HEK293 (cell line): ENCODE measurements around the gene BTBD6.

Source experiments
- CTCF ChIA-PET: fragments of 350-600 bp; formaldehyde crosslinking; extraction: SDS; loops from one replicate; lab custom pipeline; 2021; ENCODE audit warnings: antibody characterized with exemption; lab: Yijun Ruan, JAX
- POLR2A ChIA-PET: fragments of 300-600 bp; formaldehyde crosslinking; extraction: SDS; loops from one replicate; lab custom pipeline; 2020; ENCODE audit warnings: antibody characterized with exemption, inconsistent platforms; lab: Yijun Ruan, JAX
- H3K27ac ChIP-seq: fragments of 200-500 bp; sonication (Bioruptor generic); 2 replicates; pipeline ENCODE4 v1.5.1; 2014; ENCODE audit warnings: low read depth, low read length, control low read depth, inconsistent platforms; ENCODE audit errors: extremely low read depth
- H3K36me3 ChIP-seq, 2 experiments: fragments of 200-500 bp in 1 of 2; sonication (Bioruptor generic) in 1 of 2; 1 replicate in 1 of 2; 2 replicates in 1 of 2; pipeline ENCODE4 v1.5.1; 2014 to 2017; ENCODE audit warnings: inconsistent platforms in 2 of 2, low read length in 2 of 2; ENCODE audit not compliant: control insufficient read depth in 2 of 2, insufficient read depth in 1 of 2
- H3K4me1 ChIP-seq: fragments of 200-500 bp; sonication (Bioruptor generic); 2 replicates; pipeline ENCODE4 v1.5.1; 2014; ENCODE audit warnings: mild to moderate bottlenecking, low read length, inconsistent platforms; ENCODE audit not compliant: control insufficient read depth, insufficient read depth
- H3K4me3 ChIP-seq: 2 replicates; pipeline ENCODE4 v1.5.1; 2011; ENCODE audit warnings: low read depth, mild to moderate bottlenecking, control low read depth, low read length, moderate library complexity
- H3K9me3 ChIP-seq: fragments of 200-500 bp; sonication (Bioruptor generic); 2 replicates; pipeline ENCODE4 v1.5.1; 2014; ENCODE audit warnings: low read depth, low read length, inconsistent platforms; ENCODE audit not compliant: control insufficient read depth, insufficient read depth
- CTCF ChIP-seq: fragments of 450-650 bp; formaldehyde crosslinking; IDR thresholded peaks from 2 replicates; pipeline ENCODE4 v1.5.1; 2016; ENCODE audit warnings: missing biosample characterization, missing genetic modification characterization
- GLI4 ChIP-seq: fragments of 450-650 bp; formaldehyde crosslinking; IDR thresholded peaks from 2 replicates; pipeline ENCODE4 v1.5.1; 2016; ENCODE audit warnings: missing biosample characterization, missing genetic modification characterization
- GLIS2 ChIP-seq: fragments of 450-650 bp; formaldehyde crosslinking; IDR thresholded peaks from 2 replicates; pipeline ENCODE4 v1.5.1; 2016; ENCODE audit warnings: missing biosample characterization, missing genetic modification characterization
- IKZF3 ChIP-seq: fragments of 450-650 bp; IDR thresholded peaks from 2 replicates; pipeline ENCODE4 v1.5.0; 2018; ENCODE audit warnings: missing biosample characterization, mild to moderate bottlenecking, missing genetic modification characterization, moderate library complexity
- INSM2 ChIP-seq: fragments of 450-650 bp; formaldehyde crosslinking; IDR thresholded peaks from 2 replicates; pipeline ENCODE4 v1.5.1; 2016; ENCODE audit warnings: missing biosample characterization, missing genetic modification characterization
- KLF10 ChIP-seq: fragments of 450-650 bp; IDR thresholded peaks from 2 replicates; pipeline ENCODE4 v1.5.1; 2018; ENCODE audit warnings: missing biosample characterization, mild to moderate bottlenecking, missing genetic modification characterization
- KLF16 ChIP-seq: fragments of 450-650 bp; formaldehyde crosslinking; IDR thresholded peaks from 2 replicates; pipeline ENCODE4 v1.5.1; 2017; ENCODE audit warnings: missing biosample characterization, missing genetic modification characterization
- PRDM1 ChIP-seq: fragments of 450-650 bp; formaldehyde crosslinking; IDR thresholded peaks from 2 replicates; pipeline ENCODE4; 2016; ENCODE audit warnings: missing biosample characterization, missing genetic modification characterization
- RBAK ChIP-seq: fragments of 450-650 bp; formaldehyde crosslinking; IDR thresholded peaks from 2 replicates; pipeline ENCODE4 v1.5.1; 2016; ENCODE audit warnings: missing biosample characterization, missing genetic modification characterization
- SCRT2 ChIP-seq: fragments of 450-650 bp; formaldehyde crosslinking; IDR thresholded peaks from 2 replicates; pipeline ENCODE4 v1.5.1; 2016; ENCODE audit warnings: missing biosample characterization, missing genetic modification characterization
- TCF7L2 ChIP-seq: IDR thresholded peaks from 2 replicates; pipeline ENCODE4 v1.6.1; 2011; ENCODE audit warnings: low read depth, mild to moderate bottlenecking, inconsistent platforms, low read length, moderate library complexity, borderline replicate concordance
- WT1 ChIP-seq: fragments of 450-650 bp; formaldehyde crosslinking; IDR thresholded peaks from 2 replicates; pipeline ENCODE4 v1.5.1; 2016; ENCODE audit warnings: missing biosample characterization, missing genetic modification characterization
- ZBTB48 ChIP-seq: fragments of 450-650 bp; formaldehyde crosslinking; IDR thresholded peaks from 2 replicates; pipeline ENCODE4 v1.5.1; 2016; ENCODE audit warnings: missing biosample characterization, missing genetic modification characterization
- ZNF10 ChIP-seq: fragments of 450-650 bp; formaldehyde crosslinking; IDR thresholded peaks from 2 replicates; pipeline ENCODE4 v1.5.1; 2017; ENCODE audit warnings: missing biosample characterization, missing genetic modification characterization
- ZNF112 ChIP-seq: fragments of 450-650 bp; formaldehyde crosslinking; IDR thresholded peaks from 2 replicates; pipeline ENCODE4 v1.5.0; 2017; ENCODE audit warnings: missing biosample characterization, missing genetic modification characterization
- ZNF155 ChIP-seq: fragments of 450-650 bp; formaldehyde crosslinking; IDR thresholded peaks from 2 replicates; pipeline ENCODE4 v1.5.1; 2016; ENCODE audit warnings: missing biosample characterization, missing genetic modification characterization
- ZNF16 ChIP-seq: fragments of 450-650 bp; formaldehyde crosslinking; IDR thresholded peaks from 2 replicates; pipeline ENCODE4 v1.5.1; 2016; ENCODE audit warnings: low read depth, missing biosample characterization, missing genetic modification characterization
- ZNF174 ChIP-seq: fragments of 450-650 bp; formaldehyde crosslinking; IDR thresholded peaks from 2 replicates; pipeline ENCODE4 v1.5.0; 2017; ENCODE audit warnings: missing biosample characterization, mild to moderate bottlenecking, missing genetic modification characterization
- ZNF324 ChIP-seq: fragments of 450-650 bp; formaldehyde crosslinking; IDR thresholded peaks from 2 replicates; pipeline ENCODE4 v1.5.1; 2016; ENCODE audit warnings: missing biosample characterization, missing genetic modification characterization
- ZNF354C ChIP-seq: fragments of 450-650 bp; formaldehyde crosslinking; IDR thresholded peaks from 2 replicates; pipeline ENCODE4 v1.5.1; 2016; ENCODE audit warnings: missing biosample characterization, missing genetic modification characterization, low read depth, borderline replicate concordance
- ZNF426 ChIP-seq: fragments of 450-650 bp; formaldehyde crosslinking; IDR thresholded peaks from 2 replicates; pipeline ENCODE4 v1.5.1; 2017; ENCODE audit warnings: missing biosample characterization, missing genetic modification characterization, mild to moderate bottlenecking, inconsistent platforms, moderate library complexity
- ZNF48 ChIP-seq: fragments of 450-650 bp; formaldehyde crosslinking; IDR thresholded peaks from 2 replicates; pipeline ENCODE4 v1.5.1; 2016; ENCODE audit warnings: missing biosample characterization, missing genetic modification characterization
- ZNF558 ChIP-seq: fragments of 450-650 bp; formaldehyde crosslinking; IDR thresholded peaks from 2 replicates; pipeline ENCODE4 v1.5.1; 2016; ENCODE audit warnings: missing biosample characterization, missing genetic modification characterization
- ZNF561 ChIP-seq: fragments of 450-650 bp; IDR thresholded peaks from 2 replicates; pipeline ENCODE4 v1.5.1; 2018; ENCODE audit warnings: missing biosample characterization, missing genetic modification characterization, borderline replicate concordance
- ZNF571 ChIP-seq: fragments of 450-650 bp; formaldehyde crosslinking; IDR thresholded peaks from 2 replicates; pipeline ENCODE4 v1.5.0; 2017; ENCODE audit warnings: missing biosample characterization, missing genetic modification characterization
- ZNF596 ChIP-seq: fragments of 450-650 bp; IDR thresholded peaks from 2 replicates; pipeline ENCODE4 v1.5.0; 2018; ENCODE audit warnings: missing biosample characterization, mild to moderate bottlenecking, missing genetic modification characterization, moderate library complexity
- ZNF645 ChIP-seq: fragments of 450-650 bp; formaldehyde crosslinking; IDR thresholded peaks from 2 replicates; pipeline ENCODE4; 2016; ENCODE audit warnings: missing biosample characterization, missing genetic modification characterization
- ZNF654 ChIP-seq: fragments of 450-650 bp; formaldehyde crosslinking; IDR thresholded peaks from 2 replicates; pipeline ENCODE4 v1.5.1; 2016; ENCODE audit warnings: low read depth, missing biosample characterization, missing genetic modification characterization
- ZNF677 ChIP-seq: fragments of 450-650 bp; IDR thresholded peaks from 2 replicates; pipeline ENCODE4 v1.5.0; 2018; ENCODE audit warnings: missing biosample characterization, mild to moderate bottlenecking, missing genetic modification characterization, moderate library complexity
- ZSCAN16 ChIP-seq: fragments of 450-650 bp; formaldehyde crosslinking; IDR thresholded peaks from 2 replicates; pipeline ENCODE4 v1.5.1; 2016; ENCODE audit warnings: missing biosample characterization, missing genetic modification characterization
- ZSCAN30 ChIP-seq: fragments of 450-650 bp; IDR thresholded peaks from 2 replicates; pipeline ENCODE4 v1.5.1; 2018; ENCODE audit warnings: missing biosample characterization, mild to moderate bottlenecking, missing genetic modification characterization, moderate library complexity

The BTBD6 gene

GRCh38 chr14:105280525-105280924 is 32.2 kb downstream of the BTBD6 start (continued):
- TF ChIP-seq RBAK (tag by site-specific recombination): no peak

- H3K9me3 ChIP-seq: no peaks in the 10 kb centered on the region
- POLR2A ChIA-PET: no interaction called here
- peaks cover 0 to 12% of the 10 kb centered on the region in 2 experiments for H3K36me3 ChIP-seq
- no peaks in the 10 kb centered on the region for H3K4me1 ChIP-seq
- CTCF ChIA-PET: interaction anchor here (0.6 to 0.9 kb wide), 6 partner anchors 11 to 1225 kb away, joined by 3 to 5 read pairs (median 4); no protein-coding TSS in a partner anchor
- H3K27ac ChIP-seq: no peak overlapping the region
- no peak for TF ChIP-seq WT1 (tag by site-specific recombination)
- no peak for TF ChIP-seq ZNF174 (tag by site-specific recombination)
- 0 out of 2 replicates have a peak, but pooled peaks have one; percentile 19 for TF ChIP-seq KLF10 (tag by site-specific recombination)
- TF ChIP-seq ZNF677: peak; percentile 7; the same call in 1 of the 2 replicates
- TF ChIP-seq TCF7L2: peak; percentile 79; the same call in 1 of the 2 replicates
- TF ChIP-seq KLF16: no peak
- no peak for TF ChIP-seq INSM2 (tag by site-specific recombination)
- TF ChIP-seq ZNF48 (tag by site-specific recombination): no peak
- TF ChIP-seq ZNF654 (tag by site-specific recombination): peak; percentile 94
- peak; percentile 79; the same call in 1 of the 2 replicates for TF ChIP-seq ZSCAN16 (tag by site-specific recombination)
- peak; percentile 36; the same call in 1 of the 2 replicates for TF ChIP-seq SCRT2 (tag by site-specific recombination)
- no peak for TF ChIP-seq RBAK (tag by site-specific recombination)
- TF ChIP-seq ZNF155 (tag by site-specific recombination): no peak
- no peak for TF ChIP-seq ZSCAN30
- TF ChIP-seq ZNF596 (tag by site-specific recombination): no peak
- peak; percentile 70 for TF ChIP-seq PRDM1
- TF ChIP-seq CTCF (tag by site-specific recombination): 0 out of 2 replicates have a peak, but pooled peaks have one; percentile 31
- TF ChIP-seq, all 188 proteins: peak for 8
- no peak overlapping the region for H3K4me3 ChIP-seq
These were observed 33.2 kb downstream of the BTBD6 start for GRCh38 chr14:105281371-105282097.

GRCh38 chr14:105282098-105282725 is 33.9 kb downstream of the BTBD6 start:
- POLR2A ChIA-PET: no interaction called here
- H3K27ac ChIP-seq: no peak overlapping the region
- no peak overlapping the region for H3K4me3 ChIP-seq
- H3K36me3 ChIP-seq: peaks cover 0 to 12% of the 10 kb centered on the region in 2 experiments
- H3K4me1 ChIP-seq: no peaks in the 10 kb centered on the region
- CTCF ChIA-PET: interaction anchor here (0.6 to 0.9 kb wide), 3 partner anchors 11 to 79 kb away, joined by 3 to 5 read pairs (median 4); no protein-coding TSS in a partner anchor
- no peaks in the 10 kb centered on the region for H3K9me3 ChIP-seq
- no peak for TF ChIP-seq ZBTB48 (tag by site-specific recombination)
- TF ChIP-seq ZNF10 (tag by site-specific recombination): no peak
- no peak for TF ChIP-seq ZNF558 (tag by site-specific recombination)
- TF ChIP-seq IKZF3: no peak
- TF ChIP-seq ZNF571: no peak
- TF ChIP-seq ZNF596 (tag by site-specific recombination): no peak
- no peak for TF ChIP-seq GLI4
- TF ChIP-seq ZNF16 (tag by site-specific recombination): no peak
- no peak for TF ChIP-seq ZNF324 (tag by site-specific recombination)
- no peak for TF ChIP-seq ZNF561
- TF ChIP-seq ZNF426: no peak
- TF ChIP-seq ZNF645 (tag by site-specific recombination): no peak
- no peak for TF ChIP-seq ZNF112 (tag by site-specific recombination)
- no peak for TF ChIP-seq ZNF354C
- no peak for TF ChIP-seq GLIS2 (tag by site-specific recombination)
